Measurements from ENCODE around the gene PTPRB. TPM values are rescaled to one million over a fixed set of nuclear protein-coding genes. Genes with fewer than 3 reads are reported as not detected.
A peak's percentile ranks its signal among the peaks of the same experiment; 100 is the strongest.

The PTPRB gene
- total and polyA plus RNA-seq, 2 of the 8 experiments (the other 6 are each of a cell fraction or from before 2014, with no cell fraction given): 0.36 to 0.58 TPM

DNA sequence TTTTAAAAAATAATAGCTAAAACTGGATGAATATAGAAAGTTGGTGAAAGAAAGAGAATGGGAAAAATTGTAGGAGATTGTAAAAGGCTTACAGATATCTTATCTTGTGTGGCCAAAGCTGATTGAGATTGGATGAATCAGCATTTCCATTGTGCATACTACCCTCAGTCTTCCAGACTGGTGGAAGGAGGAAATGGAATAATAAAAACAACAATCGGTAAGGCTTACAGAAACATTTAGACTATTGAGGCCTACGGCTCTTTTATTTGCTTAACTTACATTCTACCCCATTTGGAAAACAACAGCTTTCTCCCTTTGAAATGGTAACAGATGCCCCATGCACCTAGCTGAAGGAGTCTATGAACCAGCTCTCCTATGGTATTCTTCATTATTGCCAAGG lies 129.8 kb downstream of the PTPRB start (continued):
- peak; percentile 77 for TF ChIP-seq BACH1 (IDR thresholded peaks at IDR 0.05; ENCODE audit: low read length)
- TF ChIP-seq, protein P1, sequence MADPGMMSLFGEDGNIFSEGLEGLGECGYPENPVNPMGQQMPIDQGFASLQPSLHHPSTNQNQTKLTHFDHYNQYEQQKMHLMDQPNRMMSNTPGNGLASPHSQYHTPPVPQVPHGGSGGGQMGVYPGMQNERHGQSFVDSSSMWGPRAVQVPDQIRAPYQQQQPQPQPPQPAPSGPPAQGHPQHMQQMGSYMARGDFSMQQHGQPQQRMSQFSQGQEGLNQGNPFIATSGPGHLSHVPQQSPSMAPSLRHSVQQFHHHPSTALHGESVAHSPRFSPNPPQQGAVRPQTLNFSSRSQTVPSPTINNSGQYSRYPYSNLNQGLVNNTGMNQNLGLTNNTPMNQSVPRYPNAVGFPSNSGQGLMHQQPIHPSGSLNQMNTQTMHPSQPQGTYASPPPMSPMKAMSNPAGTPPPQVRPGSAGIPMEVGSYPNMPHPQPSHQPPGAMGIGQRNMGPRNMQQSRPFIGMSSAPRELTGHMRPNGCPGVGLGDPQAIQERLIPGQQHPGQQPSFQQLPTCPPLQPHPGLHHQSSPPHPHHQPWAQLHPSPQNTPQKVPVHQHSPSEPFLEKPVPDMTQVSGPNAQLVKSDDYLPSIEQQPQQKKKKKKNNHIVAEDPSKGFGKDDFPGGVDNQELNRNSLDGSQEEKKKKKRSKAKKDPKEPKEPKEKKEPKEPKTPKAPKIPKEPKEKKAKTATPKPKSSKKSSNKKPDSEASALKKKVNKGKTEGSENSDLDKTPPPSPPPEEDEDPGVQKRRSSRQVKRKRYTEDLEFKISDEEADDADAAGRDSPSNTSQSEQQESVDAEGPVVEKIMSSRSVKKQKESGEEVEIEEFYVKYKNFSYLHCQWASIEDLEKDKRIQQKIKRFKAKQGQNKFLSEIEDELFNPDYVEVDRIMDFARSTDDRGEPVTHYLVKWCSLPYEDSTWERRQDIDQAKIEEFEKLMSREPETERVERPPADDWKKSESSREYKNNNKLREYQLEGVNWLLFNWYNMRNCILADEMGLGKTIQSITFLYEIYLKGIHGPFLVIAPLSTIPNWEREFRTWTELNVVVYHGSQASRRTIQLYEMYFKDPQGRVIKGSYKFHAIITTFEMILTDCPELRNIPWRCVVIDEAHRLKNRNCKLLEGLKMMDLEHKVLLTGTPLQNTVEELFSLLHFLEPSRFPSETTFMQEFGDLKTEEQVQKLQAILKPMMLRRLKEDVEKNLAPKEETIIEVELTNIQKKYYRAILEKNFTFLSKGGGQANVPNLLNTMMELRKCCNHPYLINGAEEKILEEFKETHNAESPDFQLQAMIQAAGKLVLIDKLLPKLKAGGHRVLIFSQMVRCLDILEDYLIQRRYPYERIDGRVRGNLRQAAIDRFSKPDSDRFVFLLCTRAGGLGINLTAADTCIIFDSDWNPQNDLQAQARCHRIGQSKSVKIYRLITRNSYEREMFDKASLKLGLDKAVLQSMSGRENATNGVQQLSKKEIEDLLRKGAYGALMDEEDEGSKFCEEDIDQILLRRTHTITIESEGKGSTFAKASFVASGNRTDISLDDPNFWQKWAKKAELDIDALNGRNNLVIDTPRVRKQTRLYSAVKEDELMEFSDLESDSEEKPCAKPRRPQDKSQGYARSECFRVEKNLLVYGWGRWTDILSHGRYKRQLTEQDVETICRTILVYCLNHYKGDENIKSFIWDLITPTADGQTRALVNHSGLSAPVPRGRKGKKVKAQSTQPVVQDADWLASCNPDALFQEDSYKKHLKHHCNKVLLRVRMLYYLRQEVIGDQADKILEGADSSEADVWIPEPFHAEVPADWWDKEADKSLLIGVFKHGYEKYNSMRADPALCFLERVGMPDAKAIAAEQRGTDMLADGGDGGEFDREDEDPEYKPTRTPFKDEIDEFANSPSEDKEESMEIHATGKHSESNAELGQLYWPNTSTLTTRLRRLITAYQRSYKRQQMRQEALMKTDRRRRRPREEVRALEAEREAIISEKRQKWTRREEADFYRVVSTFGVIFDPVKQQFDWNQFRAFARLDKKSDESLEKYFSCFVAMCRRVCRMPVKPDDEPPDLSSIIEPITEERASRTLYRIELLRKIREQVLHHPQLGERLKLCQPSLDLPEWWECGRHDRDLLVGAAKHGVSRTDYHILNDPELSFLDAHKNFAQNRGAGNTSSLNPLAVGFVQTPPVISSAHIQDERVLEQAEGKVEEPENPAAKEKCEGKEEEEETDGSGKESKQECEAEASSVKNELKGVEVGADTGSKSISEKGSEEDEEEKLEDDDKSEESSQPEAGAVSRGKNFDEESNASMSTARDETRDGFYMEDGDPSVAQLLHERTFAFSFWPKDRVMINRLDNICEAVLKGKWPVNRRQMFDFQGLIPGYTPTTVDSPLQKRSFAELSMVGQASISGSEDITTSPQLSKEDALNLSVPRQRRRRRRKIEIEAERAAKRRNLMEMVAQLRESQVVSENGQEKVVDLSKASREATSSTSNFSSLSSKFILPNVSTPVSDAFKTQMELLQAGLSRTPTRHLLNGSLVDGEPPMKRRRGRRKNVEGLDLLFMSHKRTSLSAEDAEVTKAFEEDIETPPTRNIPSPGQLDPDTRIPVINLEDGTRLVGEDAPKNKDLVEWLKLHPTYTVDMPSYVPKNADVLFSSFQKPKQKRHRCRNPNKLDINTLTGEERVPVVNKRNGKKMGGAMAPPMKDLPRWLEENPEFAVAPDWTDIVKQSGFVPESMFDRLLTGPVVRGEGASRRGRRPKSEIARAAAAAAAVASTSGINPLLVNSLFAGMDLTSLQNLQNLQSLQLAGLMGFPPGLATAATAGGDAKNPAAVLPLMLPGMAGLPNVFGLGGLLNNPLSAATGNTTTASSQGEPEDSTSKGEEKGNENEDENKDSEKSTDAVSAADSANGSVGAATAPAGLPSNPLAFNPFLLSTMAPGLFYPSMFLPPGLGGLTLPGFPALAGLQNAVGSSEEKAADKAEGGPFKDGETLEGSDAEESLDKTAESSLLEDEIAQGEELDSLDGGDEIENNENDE (IDR thresholded peaks at IDR 0.05; ENCODE audit: insufficient replicate concordance, low read length): peak; percentile 83

Data from H1 (cell line).